GM15510 (cell line): Measurements from ENCODE around the gene NRBF2.

Experiments used
- POLR2A ChIP-seq: IDR thresholded peaks from 3 replicates; pipeline ENCODE4 v1.6.1; 2011; ENCODE audit warnings: borderline replicate concordance; ENCODE audit not compliant: insufficient read length; ENCODE audit errors: extremely low read depth

NRBF2 gene

DNA sequence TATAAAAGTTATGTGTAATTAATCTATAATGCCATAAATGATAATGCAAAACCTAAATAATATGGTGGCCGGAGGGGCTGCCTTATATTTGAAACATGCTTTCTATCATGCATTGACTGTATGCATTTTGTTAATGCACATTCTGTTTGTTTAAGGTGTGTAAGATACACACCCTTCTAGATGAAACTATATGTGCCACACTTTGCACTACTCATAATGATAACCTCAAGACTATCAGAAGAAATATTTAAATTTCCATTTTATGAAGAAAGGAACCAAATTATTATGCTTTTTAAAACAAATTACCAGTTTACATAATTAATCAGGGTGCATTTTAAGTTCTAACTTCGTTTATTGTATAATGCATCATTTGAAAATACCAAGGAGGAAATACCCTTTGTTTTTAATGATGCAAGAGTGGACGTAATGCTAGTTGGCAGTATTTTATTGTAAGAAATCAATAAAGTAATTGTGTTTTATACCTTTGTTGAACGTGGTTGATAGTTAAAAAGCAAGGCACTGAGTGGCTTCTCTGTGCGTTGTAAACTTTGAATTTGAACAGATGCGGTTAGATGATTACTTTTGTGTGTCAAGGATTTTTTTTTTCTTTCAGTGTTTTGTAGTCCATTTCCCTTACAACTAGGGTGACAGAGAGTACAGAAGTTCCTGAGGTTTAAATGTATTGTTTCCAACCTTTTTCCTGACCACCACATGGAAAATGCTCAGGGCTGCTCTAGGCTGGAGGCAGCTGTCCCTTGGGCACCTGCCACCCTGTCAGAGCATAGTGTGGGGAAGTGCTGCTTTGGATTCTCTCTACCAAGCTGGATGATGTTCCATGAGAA, 21.6 kb downstream of the NRBF2 start:
- TF ChIP-seq POLR2A = no peak

DNA sequence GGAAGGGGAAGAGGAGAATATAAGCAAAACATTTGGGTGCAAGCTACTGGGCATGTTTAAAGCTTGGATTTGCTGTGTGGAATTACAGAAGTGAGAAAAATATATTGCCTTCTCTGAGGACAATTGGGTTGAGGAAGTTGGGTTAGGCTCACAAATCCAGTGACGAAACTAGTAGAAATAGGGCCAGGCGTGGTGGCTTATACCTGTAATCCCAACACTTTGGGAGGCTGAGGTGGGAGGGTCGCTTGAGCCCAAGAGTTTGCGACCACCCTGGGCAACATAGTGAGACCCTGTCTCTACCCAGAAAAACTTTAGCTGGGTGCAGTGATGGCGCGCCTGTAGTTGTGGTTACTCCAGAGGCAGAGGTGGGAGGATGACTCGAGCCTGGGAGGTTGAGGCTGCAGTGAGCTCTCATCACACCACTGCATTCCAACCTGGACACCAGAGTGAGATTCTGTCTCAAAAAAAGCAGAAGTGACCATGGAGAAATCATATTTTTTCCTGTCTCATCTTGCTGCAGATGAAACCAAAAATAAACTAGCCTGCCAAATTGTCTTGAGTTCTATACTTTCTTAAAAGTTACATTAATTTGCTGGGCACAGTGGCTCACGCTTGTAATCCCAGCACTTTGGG, 22.4 kb downstream of the NRBF2 start:
- TF ChIP-seq POLR2A = no peak

DNA sequence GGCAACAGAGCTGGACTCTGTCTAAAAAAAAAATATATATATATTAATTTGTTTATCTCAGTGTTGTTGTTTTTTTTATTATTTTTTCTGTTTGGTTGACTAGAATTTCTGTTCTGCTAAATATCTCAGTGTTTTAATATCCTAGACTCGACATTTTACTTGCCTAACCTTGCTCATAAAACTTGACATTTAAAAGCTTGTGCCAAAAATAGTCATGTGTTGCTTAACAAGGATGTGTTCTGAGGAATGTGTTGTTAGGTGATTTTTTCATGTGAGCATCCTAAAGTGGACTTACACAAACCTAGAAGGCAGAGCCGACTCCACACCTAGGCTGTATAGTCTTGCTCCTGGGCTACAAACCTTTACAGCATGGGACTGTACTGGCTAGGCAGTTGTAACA, 23.1 kb downstream of the NRBF2 start:
- TF ChIP-seq POLR2A = no peak

DNA sequence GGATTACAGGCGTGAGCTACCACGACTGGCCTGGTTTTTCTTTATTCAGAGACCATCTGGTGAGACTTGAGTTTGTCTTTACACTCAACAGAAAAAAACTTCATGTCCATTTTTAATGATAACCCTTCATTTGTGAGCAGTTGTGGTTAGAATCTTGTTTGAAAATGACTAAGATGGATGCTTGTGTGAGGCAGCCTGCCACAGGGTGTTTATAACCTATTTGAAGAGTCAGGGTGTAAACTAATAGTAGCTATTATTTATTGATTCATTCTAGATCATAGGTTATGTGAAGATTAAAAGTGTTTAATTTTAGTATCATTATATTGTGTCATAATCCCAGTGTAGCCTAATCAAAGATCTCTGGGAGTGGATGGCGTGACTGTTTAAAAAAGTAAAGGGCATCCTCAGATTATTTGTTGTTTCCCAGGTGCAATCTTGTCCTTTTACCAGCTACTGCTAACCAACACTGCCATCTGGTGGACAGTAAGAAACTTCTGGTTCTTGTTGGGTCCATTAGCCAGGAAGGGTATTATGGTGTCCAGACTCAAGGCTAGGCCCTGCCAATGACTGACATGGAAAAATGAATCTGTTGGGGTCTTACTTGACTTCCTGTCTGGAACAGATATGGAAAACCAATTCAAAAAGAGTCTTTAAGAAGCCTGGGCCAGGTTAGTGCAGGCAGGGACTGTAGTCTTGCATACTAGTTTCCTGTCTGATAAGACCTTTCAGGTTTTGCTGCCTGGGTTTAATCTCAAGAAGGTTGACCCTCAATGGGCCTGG, 24.9 kb downstream of the NRBF2 start:
- no peak for TF ChIP-seq POLR2A

DNA sequence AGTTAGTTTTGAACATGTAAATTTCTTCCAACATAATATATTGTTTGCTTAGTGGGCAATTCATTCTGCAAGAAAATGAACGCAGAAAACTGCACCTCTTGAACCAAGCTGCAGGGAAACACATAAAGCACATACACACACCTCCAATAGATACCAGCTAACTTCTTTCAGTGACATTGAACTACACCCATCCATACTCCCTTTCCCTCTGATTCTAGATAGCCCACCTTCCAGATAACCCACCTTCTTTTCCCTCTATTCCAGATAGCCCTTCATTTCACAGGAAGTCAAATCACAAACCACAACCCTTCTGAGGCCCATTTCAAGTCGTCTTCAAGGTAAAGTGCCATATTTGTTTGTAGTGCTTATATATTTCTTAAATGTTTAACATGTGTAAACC, 28.5 kb downstream of the NRBF2 start:
- no peak for TF ChIP-seq POLR2A

DNA sequence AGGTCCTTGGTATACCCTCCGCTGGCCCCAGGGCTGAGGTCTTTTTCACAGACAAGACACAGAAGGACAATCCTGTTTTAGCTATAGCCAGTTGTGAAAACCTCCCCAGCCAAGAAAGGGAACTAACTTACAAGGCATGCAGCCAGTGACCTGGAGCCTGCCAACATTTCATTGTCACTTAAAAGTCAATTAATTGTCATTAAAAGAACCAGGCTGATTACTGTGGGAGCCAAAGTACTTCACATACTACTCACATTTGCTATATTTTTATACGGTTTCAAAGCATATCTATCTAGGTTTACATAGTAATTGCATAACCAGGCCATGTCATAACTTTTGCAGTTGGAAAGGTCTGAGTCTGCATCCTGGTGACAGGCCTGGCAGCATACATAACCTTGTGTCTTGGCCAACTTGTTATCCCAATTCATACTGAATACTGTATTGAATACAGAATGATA, 31.1 kb downstream of the NRBF2 start:
- TF ChIP-seq POLR2A = no peak

DNA sequence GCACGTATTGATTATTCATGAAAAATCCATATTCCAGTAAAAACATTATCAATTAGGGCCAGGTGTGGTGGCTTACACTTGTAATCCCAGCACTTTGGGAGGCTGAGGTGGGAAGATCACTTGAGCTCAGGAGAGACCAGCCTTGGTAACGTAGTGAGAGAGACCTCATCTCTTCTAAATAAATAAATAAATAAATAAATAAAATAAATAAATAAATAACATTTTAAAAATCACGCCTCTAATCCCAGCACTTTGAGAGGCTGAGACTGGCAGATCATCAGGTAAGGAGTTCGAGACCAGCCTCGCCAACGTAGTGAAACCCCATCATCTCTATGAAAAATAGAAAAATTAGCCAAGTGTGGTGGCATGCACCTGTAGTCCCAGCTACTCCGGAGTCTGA, 32.1 kb downstream of the NRBF2 start:
- no peak for TF ChIP-seq POLR2A

DNA sequence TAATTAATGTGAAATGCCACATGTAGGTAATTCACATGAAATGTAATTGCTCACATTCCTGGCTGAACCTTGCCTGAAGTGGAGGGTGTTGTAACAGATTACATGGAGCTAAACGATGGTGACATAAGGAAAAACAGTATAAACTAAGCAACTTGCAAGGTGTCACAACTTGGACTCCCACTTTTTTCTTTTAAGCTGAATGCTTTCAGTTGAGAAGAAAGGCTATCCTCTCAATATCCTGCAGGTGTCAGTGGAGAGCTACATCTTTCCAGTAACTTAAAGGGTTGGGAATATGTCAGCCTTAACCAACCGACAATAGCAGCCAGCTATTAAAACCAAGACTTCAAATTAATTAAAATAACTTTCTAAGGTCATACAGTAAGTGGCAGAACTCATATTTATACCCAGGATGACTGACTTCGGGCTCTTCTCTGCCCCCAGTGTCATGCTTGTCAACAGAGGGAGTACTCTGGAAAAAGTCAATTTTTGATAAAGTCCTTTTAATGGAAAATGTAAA, 33.7 kb downstream of the NRBF2 start:
- TF ChIP-seq POLR2A = no peak

DNA sequence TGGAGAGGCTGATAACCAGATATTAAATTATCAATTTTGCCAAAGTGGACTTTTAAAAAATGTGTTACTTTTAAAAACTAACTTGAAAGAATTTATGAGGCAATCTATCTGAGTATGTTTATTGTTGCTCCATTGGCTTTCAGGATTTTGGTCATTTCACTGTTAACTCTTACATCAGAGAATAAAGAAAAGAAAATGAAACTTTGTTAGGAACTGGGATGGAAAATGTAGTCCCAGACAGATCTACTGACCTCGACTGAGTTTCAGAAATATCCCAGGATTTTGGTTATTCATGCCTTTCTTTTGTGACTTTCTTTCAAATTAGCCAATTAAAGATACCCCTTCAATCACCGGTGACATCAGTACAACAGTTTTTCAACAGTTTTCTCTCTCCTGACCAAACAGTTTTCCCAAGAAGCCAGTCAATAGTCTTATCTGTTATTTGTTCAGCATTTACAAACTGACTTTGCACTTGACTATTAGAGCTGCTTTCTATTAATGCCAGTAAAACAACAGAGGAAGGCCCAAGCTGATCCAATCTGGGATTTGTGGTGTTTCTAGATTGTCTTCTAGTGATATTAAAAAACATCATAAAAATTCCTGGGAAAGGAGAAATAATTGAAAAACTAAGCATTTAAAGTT, 35.8 kb downstream of the NRBF2 start:
- TF ChIP-seq POLR2A = no peak

DNA sequence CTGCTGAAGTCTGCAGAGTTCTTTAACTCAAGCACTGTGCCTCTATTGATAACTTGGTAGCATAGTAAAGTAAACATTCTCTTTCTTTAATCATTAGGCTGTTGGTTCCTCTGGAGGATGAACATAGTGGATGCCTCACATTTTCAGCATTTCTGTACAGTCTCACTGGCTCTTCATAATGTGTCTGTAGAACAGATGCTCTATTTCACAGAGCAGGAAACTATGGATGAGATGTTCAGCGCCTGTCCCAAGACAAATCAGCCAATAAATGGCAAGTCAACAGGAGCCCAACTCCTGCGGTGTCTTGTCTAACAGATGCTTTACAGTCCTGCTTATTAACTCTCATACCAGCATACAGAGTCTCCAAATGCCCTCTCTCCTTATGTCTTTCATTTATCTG, 36.5 kb downstream of the NRBF2 start:
- TF ChIP-seq POLR2A = no peak

DNA sequence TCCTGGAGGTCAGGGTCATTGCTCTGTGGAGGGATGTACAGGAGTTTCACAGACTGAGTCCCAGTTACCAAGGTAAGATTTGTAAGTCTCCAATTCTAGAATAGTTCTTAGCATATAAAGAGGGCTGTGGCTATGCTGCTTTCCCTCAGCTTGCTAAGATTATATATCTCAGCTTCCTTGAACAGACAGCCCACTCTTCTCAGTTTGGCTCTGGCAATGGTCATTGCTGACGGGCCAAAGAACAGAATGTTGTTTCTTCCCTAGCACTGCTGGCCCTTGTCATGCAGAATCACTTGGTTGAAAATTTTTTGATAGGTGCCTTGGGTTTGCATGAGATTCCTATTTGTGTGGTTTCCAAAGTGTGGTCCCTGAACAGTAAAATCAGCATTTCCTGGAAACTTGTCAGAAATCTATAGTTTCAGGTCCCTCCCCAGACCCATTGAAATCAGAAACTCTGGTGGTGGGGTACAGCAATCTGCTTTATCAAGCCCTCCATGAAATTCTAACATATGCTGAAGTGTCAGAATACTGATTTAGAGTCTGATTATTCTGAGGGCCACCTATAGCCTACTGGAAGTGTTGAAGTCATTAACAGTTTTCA, 38.2 kb downstream of the NRBF2 start:
- no peak for TF ChIP-seq POLR2A

DNA sequence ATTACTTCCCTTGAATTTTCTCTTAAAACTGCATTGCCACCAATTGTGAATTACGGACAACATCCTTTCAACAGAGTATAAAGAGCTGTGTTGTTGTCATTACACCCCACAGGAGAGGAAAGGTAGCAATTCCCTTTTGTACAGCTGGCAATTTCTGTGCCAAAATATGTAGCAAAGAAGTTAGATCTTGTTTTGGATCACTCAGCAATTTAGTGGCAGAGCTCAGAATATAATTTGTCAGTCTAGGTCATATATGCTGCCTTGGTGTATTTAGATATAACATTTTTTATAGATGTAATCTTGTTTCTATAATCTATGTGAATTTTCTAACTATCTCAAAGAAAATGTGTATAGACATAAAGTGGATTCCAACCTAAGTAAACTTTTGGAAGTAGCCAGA, 38.8 kb downstream of the NRBF2 start:
- TF ChIP-seq POLR2A = no peak

DNA sequence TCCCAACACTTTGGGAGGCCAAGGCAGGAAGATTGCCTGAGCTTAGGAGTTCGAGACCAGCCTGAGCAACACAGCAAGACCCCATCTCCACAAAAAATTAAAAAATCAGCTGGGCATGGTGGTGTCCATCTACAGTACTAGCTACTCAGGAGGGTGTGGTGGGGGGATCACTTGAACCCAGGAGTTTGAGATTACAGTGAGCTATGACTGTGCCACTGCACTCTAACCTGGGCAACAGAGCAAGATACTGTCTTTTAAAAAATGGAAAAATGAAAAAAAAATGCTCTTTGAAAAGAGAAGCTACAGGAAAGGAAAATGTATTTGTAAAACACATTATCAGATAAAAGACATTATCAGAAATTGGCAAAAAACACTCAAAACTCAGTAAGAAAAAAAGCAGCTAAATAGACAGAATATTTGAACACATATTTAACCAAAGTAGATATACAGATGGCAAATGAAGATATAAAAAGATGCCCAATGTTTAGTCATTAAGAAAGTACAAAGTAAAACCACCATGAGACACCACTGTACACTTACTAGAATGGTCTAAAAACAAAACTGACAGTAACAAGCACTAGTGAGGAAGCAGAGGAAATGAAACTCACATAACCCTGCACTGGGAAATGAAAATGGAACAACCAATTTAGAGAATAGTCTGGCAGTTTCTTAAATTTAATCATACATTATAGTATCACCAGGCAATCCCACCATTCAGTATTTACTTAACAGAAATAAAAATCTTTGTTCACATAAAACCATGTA, 40.5 kb downstream of the NRBF2 start:
- no peak for TF ChIP-seq POLR2A

DNA sequence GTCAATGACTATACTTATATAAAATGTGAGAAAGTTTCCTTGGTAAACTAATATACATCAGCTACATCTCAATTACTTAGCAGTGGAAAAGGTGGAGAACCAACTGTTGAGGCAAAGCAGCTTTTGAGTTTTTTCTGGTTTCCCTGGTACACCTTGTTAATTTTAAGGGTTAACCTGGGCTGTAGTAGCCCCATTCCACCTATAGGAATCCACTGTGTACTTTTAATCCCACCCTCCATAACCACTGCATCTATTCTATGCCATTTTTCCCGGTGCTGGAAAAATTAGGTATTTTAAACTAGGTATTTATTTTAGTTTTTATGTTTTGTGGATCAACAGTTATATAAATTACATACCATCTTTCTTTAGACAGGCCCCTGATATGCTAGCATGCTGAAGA, 42.4 kb downstream of the NRBF2 start:
- TF ChIP-seq POLR2A = no peak
